ENCODE results near the gene CRYM. TPM values are rescaled to one million over a fixed set of nuclear protein-coding genes. Genes with fewer than 3 reads are reported as not detected.

Gene CRYM
- total RNA-seq, 4 donors from 2014 or later: 1.2 to 1.4 TPM; not detected in 2

Other genes with a start within 250 kb of the CRYM start
- under 1 TPM in 1 of 4 donors, not detected in 3; 0.12 TPM for gene DNAH3, start 127.4 kb downstream of the CRYM start, total RNA-seq
- 10 to 100 TPM; 22.6 to 60.4 (median 40.9) TPM for gene LDAF1, start 119.6 kb downstream of the CRYM start, total RNA-seq
- not detected for gene ZP2, start 66.7 kb downstream of the CRYM start, total RNA-seq
- gene ANKS4B, start 44.6 kb downstream of the CRYM start, total RNA-seq: not detected

Data from omental fat pad (tissue), 4 donors.